Lower leg skin (tissue), 4 donors: Measurements from ENCODE around the gene MIF. TPM values are rescaled to one million over a fixed set of nuclear protein-coding genes. Genes with fewer than 3 reads are reported as not detected.
"Not testable (repeated sequence)": the region's sequence is repeated elsewhere in the genome, so short reads cannot be mapped to it uniquely, and the experiment has no call there.

Source experiments
- DNase-seq, 2 donors: peaks; one replicate each; pipeline ENCODE4 v3.0.0-alpha.2; 2019; ENCODE audit warnings: low spot score in 2 of 2
- H3K4me3 ChIP-seq: fragments of 200-600 bp; sonication (generic); 2 replicates; pipeline ENCODE4 v1.5.1; 2017; ENCODE audit warnings: mild to moderate bottlenecking, low read depth; ENCODE audit not compliant: poor library complexity, severe bottlenecking
- POLR2A ChIP-seq, 2 donors: fragments of 450-650 bp; IDR thresholded peaks; one replicate each; pipeline ENCODE4 v1.6.1; 2016 to 2017; ENCODE audit warnings: antibody characterized with exemption in 2 of 2, mild to moderate bottlenecking in 1 of 2, moderate library complexity in 1 of 2
- WGBS, 2 donors: methylation state at CpG; one replicate each; pipeline ENCODE4 v1.1.5; 2018; 5-methylcytosine and 5-hydroxymethylcytosine counted together
- intact Hi-C: fragments of 100-400 bp; cut with DNase I; formaldehyde crosslinking; loops from one replicate; pipeline ENCODE4 v1.15.0; 2023; ENCODE audit warnings: low total_unique reads
- total RNA-seq, 4 donors: library from RNA; depleted of rRNA; stranded (reverse); fragments of >200 nt; gene quantifications; one replicate each; pipeline ENCODE4 v1.1.0, GENCODE V29; 2016
- TF ChIP-seq, protein P1 (sequence below), 3 donors: fragments of 450-650 bp; IDR thresholded peaks; one replicate each; pipeline ENCODE4 v1.5.1; 2016; ENCODE audit warnings: antibody characterized with exemption in 3 of 3, mild to moderate bottlenecking in 3 of 3, moderate library complexity in 2 of 3

MIF gene
- total RNA-seq, 4 donors from 2014 or later: 156 to 362 (median 318) TPM

DNA sequence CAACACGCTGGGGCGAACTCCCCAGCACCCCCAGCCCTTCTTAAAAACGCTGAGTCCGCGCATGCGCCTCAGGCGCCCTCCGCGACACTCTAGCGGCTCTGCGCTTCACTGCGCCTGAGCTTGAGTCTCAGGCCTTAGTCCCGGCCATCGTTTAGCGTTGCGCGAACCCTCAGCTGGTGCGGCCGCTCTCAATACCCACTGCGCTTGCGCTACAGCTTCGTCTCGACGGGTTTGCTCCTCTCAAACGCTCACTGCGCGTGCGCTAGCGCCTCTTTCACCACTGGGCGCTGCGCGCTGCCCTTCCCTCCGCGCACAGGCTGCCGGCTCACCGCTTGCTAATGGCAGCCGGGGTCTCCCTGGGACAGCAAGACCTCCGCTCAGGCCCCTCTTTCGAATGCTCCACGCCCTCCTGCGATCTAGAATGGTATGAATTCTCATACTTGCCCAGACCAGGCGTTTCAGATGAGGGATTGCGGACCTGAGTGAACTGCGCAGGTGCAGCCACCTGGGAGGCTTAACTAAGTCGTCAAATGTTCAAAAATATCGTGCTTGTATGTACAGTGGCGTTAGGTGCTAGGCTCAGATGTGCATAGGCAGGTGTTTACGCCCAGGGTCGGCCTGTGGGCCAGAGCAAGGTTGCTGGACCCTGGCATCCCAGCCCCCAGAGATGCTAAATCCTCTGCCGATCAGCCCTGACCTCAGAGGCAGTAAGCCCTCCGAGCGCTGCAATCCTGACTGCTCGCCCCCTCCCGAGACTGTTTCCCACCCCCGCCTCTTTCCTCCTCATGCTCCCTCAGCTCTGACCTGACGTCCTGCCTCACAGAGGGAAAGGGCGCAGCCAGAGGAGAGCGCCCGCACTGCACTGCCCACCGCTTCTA lies 36.3 kb upstream of the MIF start, which contains the start of gene SLC2A11:
Gene SLC2A11 (plus strand): TSS at position 270 of the 878 bp plus-strand sequence. CDS start 125 bp downstream, at position 395.
- intact Hi-C loops: no loop called here
- peak; percentile 92 to 98 for DNase-seq
- peak within 1 kb of the TSS; percentile 35 for H3K4me3 ChIP-seq
- TF ChIP-seq, protein P1, sequence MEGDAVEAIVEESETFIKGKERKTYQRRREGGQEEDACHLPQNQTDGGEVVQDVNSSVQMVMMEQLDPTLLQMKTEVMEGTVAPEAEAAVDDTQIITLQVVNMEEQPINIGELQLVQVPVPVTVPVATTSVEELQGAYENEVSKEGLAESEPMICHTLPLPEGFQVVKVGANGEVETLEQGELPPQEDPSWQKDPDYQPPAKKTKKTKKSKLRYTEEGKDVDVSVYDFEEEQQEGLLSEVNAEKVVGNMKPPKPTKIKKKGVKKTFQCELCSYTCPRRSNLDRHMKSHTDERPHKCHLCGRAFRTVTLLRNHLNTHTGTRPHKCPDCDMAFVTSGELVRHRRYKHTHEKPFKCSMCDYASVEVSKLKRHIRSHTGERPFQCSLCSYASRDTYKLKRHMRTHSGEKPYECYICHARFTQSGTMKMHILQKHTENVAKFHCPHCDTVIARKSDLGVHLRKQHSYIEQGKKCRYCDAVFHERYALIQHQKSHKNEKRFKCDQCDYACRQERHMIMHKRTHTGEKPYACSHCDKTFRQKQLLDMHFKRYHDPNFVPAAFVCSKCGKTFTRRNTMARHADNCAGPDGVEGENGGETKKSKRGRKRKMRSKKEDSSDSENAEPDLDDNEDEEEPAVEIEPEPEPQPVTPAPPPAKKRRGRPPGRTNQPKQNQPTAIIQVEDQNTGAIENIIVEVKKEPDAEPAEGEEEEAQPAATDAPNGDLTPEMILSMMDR (IDR thresholded peaks at IDR 0.05): peak in 1 of 3 donors; percentile 9
- TF ChIP-seq POLR2A (IDR thresholded peaks at IDR 0.05): no peak
- WGBS, 2 donors: 1% methylated on average over 17 to 53 of the region's 60 CpGs

DNA sequence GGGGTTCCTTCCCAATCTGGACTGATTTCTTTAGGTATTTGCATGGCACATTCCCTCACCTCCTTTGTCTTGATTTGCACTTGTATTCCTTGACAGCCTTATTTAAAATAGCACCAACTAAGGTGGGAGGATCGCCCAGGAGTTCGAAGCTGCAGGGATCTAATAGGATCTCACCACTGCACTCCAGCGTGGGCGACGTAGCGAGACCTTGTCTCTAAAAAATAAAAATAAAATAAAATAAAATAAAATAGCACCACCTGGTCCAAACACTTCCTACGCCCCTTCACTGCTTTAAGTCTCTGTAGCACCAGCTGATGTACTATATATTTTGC lies 35.7 kb upstream of the MIF start:
- TF ChIP-seq POLR2A (IDR thresholded peaks at IDR 0.05): no peak
- TF ChIP-seq, protein P1 (IDR thresholded peaks at IDR 0.05): no peak
- H3K4me3 ChIP-seq: no peak overlapping the region
- WGBS, 2 donors: 57 to 61% methylated on average over 7 of the region's 7 CpGs
- no peak for DNase-seq
- intact Hi-C loops: no loop called here

DNA sequence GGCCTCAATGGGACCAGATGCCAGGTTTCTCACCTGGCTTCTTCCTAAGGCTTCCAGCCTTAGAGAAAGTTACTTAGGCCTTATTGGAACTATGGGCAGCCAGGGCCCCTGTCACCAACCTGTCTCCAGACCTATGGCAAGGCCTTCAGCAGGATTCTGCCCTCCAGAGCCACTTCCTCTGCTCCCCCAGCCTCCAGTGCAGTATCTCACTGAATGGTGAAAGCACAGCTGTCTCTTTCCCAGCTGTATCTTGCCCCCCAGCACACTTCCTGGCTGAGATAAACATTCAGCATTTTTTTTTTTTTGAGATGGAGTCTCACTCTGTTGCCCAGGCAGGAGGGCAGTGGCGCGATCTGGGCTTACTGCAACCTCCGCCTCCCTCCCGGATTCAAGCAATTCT lies 35.0 kb upstream of the MIF start:
- TF ChIP-seq POLR2A (IDR thresholded peaks at IDR 0.05): no peak
- TF ChIP-seq, protein P1 (IDR thresholded peaks at IDR 0.05): no peak

DNA sequence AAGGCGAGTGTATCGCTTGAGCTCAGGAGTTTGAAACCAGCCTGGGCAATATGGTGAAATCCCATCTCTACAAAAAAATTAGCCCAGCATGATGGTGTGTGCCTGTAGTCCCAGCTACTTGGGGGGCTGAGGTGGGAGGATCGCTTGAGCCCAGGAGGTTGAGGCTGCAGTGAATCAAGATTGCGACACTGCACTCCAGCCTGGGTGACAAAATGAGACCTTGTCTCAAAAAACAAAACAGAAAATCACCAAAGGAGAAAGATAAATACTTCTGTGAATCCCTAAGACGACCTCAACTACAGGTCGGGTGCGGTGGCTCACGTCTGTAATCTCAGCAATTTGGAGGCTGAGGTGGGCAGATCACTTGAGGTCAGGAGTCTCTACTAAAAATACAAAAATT lies 34.0 kb upstream of the MIF start:
- DNase-seq, intact Hi-C loops, H3K4me3 ChIP-seq: not testable (repeated sequence)
- WGBS, 2 donors: 97 to 98% methylated on average over 8 of the region's 8 CpGs

More for the DNA sequence above, 35.0 kb upstream of the MIF start:
- H3K4me3 ChIP-seq: no peak overlapping the region
- intact Hi-C loops: no loop called here
- no peak for DNase-seq
- WGBS, 2 donors: 95 to 98% methylated on average over 4 of the region's 4 CpGs

DNA sequence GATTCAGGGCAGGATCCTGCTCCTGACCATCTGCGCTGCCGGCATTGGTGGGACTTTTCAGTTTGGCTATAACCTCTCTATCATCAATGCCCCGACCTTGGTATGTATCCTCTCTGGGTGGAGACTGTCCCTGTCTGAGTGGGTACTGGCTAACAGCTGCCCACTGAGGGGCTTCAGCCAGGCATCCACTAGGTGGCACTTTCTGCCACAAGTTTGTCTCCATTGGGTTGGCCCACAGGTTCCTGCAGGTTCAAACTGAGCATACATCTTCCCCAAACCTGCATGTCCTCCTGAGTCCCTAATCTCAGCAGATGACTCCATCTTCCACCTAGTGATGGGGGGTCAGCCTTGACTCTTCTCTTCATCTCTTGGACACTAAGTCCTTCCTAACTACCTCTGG lies 32.1 kb upstream of the MIF start:
- H3K4me3 ChIP-seq: no peak overlapping the region
- WGBS, 2 donors: 84 to 85% methylated on average over 3 of the region's 3 CpGs
- TF ChIP-seq POLR2A (IDR thresholded peaks at IDR 0.05): no peak
- TF ChIP-seq, protein P1 (IDR thresholded peaks at IDR 0.05): no peak
- DNase-seq: no peak
- intact Hi-C loops: no loop called here

DNA sequence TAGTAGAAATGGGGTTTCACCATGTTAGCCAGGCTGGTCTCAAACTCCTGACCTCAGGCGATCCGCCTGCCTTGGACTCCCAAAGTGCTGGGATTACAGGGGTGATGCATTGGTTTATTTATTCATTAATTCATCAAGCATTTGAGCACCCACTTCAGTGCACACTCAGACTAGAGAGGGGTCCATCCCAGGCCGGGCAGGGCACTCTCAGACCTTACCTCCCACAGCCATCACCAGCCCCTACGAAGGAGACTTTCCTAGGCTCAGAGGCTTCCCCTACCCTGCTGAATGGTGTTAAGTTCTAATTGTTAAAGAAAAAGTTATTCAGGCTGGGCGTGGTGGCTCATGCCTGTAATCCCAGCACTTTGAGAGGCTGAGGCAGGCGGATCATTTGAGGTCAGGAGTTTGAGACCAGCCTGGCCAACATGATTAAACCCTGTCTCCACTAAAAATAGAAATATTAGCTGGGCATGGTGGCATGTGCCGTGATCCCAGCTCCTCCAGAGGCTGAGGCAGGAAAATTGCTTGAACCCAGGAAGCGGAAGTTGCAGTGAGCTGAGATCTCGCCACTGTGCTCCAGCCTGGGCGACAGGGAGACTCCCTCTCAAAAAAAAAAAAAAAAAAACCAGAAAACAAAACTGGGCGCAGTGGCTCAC lies 29.6 kb upstream of the MIF start:
- DNase-seq, H3K4me3 ChIP-seq, intact Hi-C loops: not testable (repeated sequence)
- WGBS, 2 donors: 81 to 87% methylated on average over 11 of the region's 11 CpGs
